Esophagus muscularis mucosa (tissue), 4 donors: ENCODE measurements around the gene RTCB.

Source experiments
- EP300 ChIP-seq: sonication (generic); formaldehyde crosslinking; IDR thresholded peaks from one replicate; pipeline ENCODE4 v1.6.1; 2017; ENCODE audit warnings: antibody characterized with exemption
- POLR2A ChIP-seq: fragments of 450-650 bp; IDR thresholded peaks from one replicate; pipeline ENCODE4 v1.6.1; 2017; ENCODE audit warnings: antibody characterized with exemption, moderate library complexity, mild to moderate bottlenecking, low read depth
- TF ChIP-seq, protein P1 (sequence below), 3 experiments: fragments of 200-600 bp in 2 of 3; fragments of 450-650 bp in 1 of 3; sonication (generic) in 2 of 3; IDR thresholded peaks; one replicate each; pipeline ENCODE4 v1.5.1; 2017 to 2019; ENCODE audit warnings: antibody characterized with exemption in 3 of 3, mild to moderate bottlenecking in 2 of 3, moderate library complexity in 1 of 3

DNA sequence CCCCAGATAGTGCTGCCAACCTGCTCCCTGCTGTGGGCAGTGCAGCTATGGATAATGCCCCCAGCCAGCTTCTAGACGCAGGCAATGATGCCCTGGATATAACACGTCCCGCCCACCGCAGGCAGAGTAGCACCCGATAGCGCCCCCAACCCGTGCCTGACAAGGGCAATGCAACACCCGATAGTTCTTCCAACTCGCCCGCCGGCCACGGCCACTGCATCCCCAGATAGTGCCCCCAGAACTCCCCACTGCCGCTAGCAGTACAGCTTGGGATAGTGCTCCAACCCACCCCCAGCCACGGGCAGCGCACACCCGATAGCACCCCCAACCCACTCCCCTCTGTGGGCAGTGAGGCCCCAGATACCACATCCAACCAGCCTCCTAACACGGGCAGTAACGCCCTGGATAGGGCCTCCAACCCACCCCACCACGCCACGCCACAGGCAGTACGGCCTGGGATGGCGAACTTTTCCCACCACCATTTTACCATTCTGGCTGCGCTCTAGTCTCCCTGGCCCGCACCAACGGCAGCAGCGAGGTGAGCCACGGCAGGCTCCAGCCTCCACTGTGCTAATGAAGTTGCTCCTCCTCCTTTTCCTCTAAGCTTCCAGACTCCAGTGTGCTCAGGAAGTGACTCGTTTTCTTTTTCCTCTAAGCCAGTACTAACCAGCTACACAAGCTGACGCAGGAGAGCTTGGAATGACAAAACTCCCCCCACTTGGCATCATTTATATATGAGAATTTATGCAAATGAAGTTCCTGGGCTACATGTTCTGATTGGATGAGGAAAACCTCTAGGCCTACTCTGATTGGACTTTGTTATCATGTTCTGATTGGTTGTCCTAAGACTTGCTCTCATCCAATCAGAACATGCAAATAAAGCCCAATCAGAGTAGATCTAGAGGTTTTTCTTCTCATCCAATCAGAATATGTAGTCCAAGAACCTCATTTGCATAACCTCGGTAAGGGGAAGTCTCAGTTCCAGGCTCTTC, 57.4 kb downstream of the RTCB start:
- TF ChIP-seq, protein P1, sequence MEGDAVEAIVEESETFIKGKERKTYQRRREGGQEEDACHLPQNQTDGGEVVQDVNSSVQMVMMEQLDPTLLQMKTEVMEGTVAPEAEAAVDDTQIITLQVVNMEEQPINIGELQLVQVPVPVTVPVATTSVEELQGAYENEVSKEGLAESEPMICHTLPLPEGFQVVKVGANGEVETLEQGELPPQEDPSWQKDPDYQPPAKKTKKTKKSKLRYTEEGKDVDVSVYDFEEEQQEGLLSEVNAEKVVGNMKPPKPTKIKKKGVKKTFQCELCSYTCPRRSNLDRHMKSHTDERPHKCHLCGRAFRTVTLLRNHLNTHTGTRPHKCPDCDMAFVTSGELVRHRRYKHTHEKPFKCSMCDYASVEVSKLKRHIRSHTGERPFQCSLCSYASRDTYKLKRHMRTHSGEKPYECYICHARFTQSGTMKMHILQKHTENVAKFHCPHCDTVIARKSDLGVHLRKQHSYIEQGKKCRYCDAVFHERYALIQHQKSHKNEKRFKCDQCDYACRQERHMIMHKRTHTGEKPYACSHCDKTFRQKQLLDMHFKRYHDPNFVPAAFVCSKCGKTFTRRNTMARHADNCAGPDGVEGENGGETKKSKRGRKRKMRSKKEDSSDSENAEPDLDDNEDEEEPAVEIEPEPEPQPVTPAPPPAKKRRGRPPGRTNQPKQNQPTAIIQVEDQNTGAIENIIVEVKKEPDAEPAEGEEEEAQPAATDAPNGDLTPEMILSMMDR (IDR thresholded peaks at IDR 0.05): no peak
- no peak for TF ChIP-seq EP300
- TF ChIP-seq POLR2A: no peak
